ENCODE data around the gene PRR23C.
"Not testable (repeated sequence)": the region's sequence is repeated elsewhere in the genome, so short reads cannot be mapped to it uniquely, and the experiment has no call there.

PRR23C gene

GRCh38 chr3:139044366-139045210, at the start of gene PRR23C:
TSS of gene PRR23C (minus strand) at chr3:139044892. CDS start at chr3:139044620, 272 bp downstream.
- DNase-seq, result no peak

GRCh38 chr3:139093840-139094239, 49.1 kb upstream of the PRR23C start:
- DNase-seq, result no peak

- no peak for DNase-seq
Observed at GRCh38 chr3:139088462-139089324, 44.0 kb upstream of the PRR23C start.

- DNase-seq, result no peak
Observed at GRCh38 chr3:139087621-139088020, 42.9 kb upstream of the PRR23C start.

- no peak for DNase-seq
Observed at GRCh38 chr3:139084176-139084575, 39.5 kb upstream of the PRR23C start.

- no peak for DNase-seq
Observed at GRCh38 chr3:139074565-139075115, 29.9 kb upstream of the PRR23C start.

GRCh38 chr3:139062918-139063317, 18.2 kb upstream of the PRR23C start:
- no peak for DNase-seq

- DNase-seq, result no peak
Observed at GRCh38 chr3:139052802-139053600, 8.3 kb upstream of the PRR23C start.

GRCh38 chr3:139043554-139044365, 932 bp downstream of the PRR23C start:
- no peak for DNase-seq

- no peak for DNase-seq
Observed at GRCh38 chr3:139037478-139037877, 7.2 kb downstream of the PRR23C start.

- DNase-seq, result no peak
Observed at GRCh38 chr3:139032326-139033002, 12.2 kb downstream of the PRR23C start.

- DNase-seq, result not testable (repeated sequence)
Observed at GRCh38 chr3:139030576-139030975, 14.1 kb downstream of the PRR23C start.

GRCh38 chr3:139024968-139025367, 19.7 kb downstream of the PRR23C start:
- no peak for DNase-seq

GRCh38 chr3:139020868-139021234, 23.8 kb downstream of the PRR23C start, which contains the start of gene PRR23B:
TSS of gene PRR23B (minus strand) at chr3:139020926. CDS start at chr3:139020661, 265 bp downstream.
- no peak for DNase-seq

- no peak for DNase-seq
Observed at GRCh38 chr3:139020036-139020867, 24.4 kb downstream of the PRR23C start.

GRCh38 chr3:139016430-139017048, 28.2 kb downstream of the PRR23C start:
- peak; percentile 11 for DNase-seq

GRCh38 chr3:139006051-139006716, 38.5 kb downstream of the PRR23C start, which contains the start of gene PRR23A:
TSS of gene PRR23A (minus strand) at chr3:139006268. CDS start at chr3:139006268, 0 bp downstream.
- no peak for DNase-seq

GRCh38 chr3:139005356-139005993, 39.2 kb downstream of the PRR23C start:
- no peak for DNase-seq
